Kidney (tissue), 14 donors: Measurements from ENCODE around the gene TCTN1. TPM values are rescaled to one million over a fixed set of nuclear protein-coding genes. Genes with fewer than 3 reads are reported as not detected.

ENCODE experiments used
- DNase-seq, 5 donors: peaks; one replicate each; pipeline ENCODE4 v3.0.0-alpha.2; 2013 to 2020
- FAIRE-seq: peaks from 2 replicates; lab custom pipeline; 2012; peaks lifted over from hg19 to GRCh38; lab: Jason Lieb, UNC
- H3K27ac ChIP-seq, 2 donors: one replicate each; pipeline ENCODE4 v1.7.0; 2013; ENCODE audit warnings: low read depth in 2 of 2, low read length in 2 of 2, inconsistent platforms in 1 of 2
- H3K27me3 ChIP-seq: one replicate; pipeline ENCODE4 v1.7.1; 2013; ENCODE audit warnings: low read length, inconsistent platforms; ENCODE audit not compliant: control insufficient read depth, insufficient read depth
- H3K36me3 ChIP-seq, 3 donors: one replicate each; pipeline versions ENCODE4 v1.7.0 to v1.7.1; 2013; ENCODE audit warnings: low read length in 3 of 3, control low read depth in 1 of 3, inconsistent platforms in 1 of 3; ENCODE audit not compliant: insufficient read depth in 3 of 3, control insufficient read depth in 2 of 3
- H3K4me1 ChIP-seq, 3 donors: one replicate each; pipeline versions ENCODE4 v1.7.0 to v1.7.1; 2013; ENCODE audit warnings: low read length in 3 of 3, inconsistent platforms in 1 of 3, low read depth in 1 of 3; ENCODE audit not compliant: control insufficient read depth in 2 of 3, insufficient read depth in 2 of 3
- H3K4me3 ChIP-seq, 3 donors: one replicate each; pipeline versions ENCODE4 v1.7.0 to v1.8.1; 2013; ENCODE audit warnings: low read length in 3 of 3, control low read depth in 1 of 3, inconsistent platforms in 1 of 3
- H3K9ac ChIP-seq, 3 donors: one replicate each; pipeline versions ENCODE4 v1.7.0 to v1.7.1; 2013; ENCODE audit warnings: low read length in 3 of 3, control low read depth in 1 of 3, inconsistent platforms in 1 of 3
- H3K9me3 ChIP-seq, 3 donors: one replicate each; pipeline versions ENCODE4 v1.7.0 to v1.7.1; 2013; ENCODE audit warnings: low read length in 3 of 3, control low read depth in 1 of 3, inconsistent platforms in 1 of 3; ENCODE audit not compliant: control insufficient read depth in 2 of 3, insufficient read depth in 1 of 3
- CTCF ChIP-seq: IDR thresholded peaks from 3 replicates; pipeline ENCODE4 v1.5.1; 2012; ENCODE audit warnings: mild to moderate bottlenecking, moderate library complexity, borderline replicate concordance; ENCODE audit not compliant: insufficient read depth; ENCODE audit errors: extremely low read depth
- intact Hi-C: fragments of 100-400 bp; cut with DNase I; formaldehyde crosslinking; loops from one replicate; pipeline ENCODE4 v1.11.1; 2022
- polyA plus RNA-seq: library from polyadenylated mRNA; stranded (reverse); fragments of 350-450 nt; fragmentation: Illumina TruSeq; extraction: RNeasy Lipid Tissue Mini Kit (QIAGEN cat#74804); gene quantifications from one replicate; pipeline ENCODE4 v1.2.3, GENCODE V29; 2014; ENCODE audit warnings: low read depth, low replicate concordance; ENCODE audit not compliant: insufficient read depth
- total RNA-seq: library from RNA; stranded (reverse); fragmentation: NEBNext Ultra II Directional; extraction: Animal tissue kit (Norgen Biotek cat#: 25700); gene quantifications from one replicate; pipeline ENCODE4 v1.2.1, GENCODE V29; 2021
- donor health status: control.
- donor health status: control.
- donor health status: control.
- donor health status: control.
- donor health status: control.
- donor health status: DM: yes; HTN: yes; CAD: no.
- donor health status: Normal renal cell carcinoma (clear cell type).

TCTN1 gene
- total and polyA plus RNA-seq, 2 donors from 2014 or later = 71.2 to 76.9 TPM

GRCh38 chr12:110679201-110679600, 65.3 kb downstream of the TCTN1 start:
- intact Hi-C loops = no loop called here
- FAIRE-seq = no peak
- Histone ChIP-seq H3K36me3 (no peaks in the 10 kb centered on the region), H3K9ac (no peak overlapping the region), H3K27ac (no peak overlapping the region), H3K9me3 (no peaks in the 10 kb centered on the region), H3K4me3 (no peak overlapping the region), H3K27me3 (no peaks in the 10 kb centered on the region), H3K4me1 (peaks cover 0 to 3% (median 0%) of the 10 kb centered on the region in 3 donors)
- TF ChIP-seq CTCF = no peak
- peak in 1 of 5 donors; percentile 23 for DNase-seq

- Histone ChIP-seq H3K9ac (no peak overlapping the region), H3K4me1 (peaks cover 0 to 3% (median 0%) of the 10 kb centered on the region in 3 donors), H3K9me3 (no peaks in the 10 kb centered on the region), H3K4me3 (no peak overlapping the region), H3K27ac (no peak overlapping the region), H3K36me3 (no peaks in the 10 kb centered on the region), H3K27me3 (no peaks in the 10 kb centered on the region)
- FAIRE-seq = no peak
- no peak for TF ChIP-seq CTCF
- DNase-seq = peak in 1 of 5 donors; percentile 14
- intact Hi-C loops = no loop called here
These were observed 66.1 kb downstream of the TCTN1 start for GRCh38 chr12:110680032-110680431.

GRCh38 chr12:110683888-110684287, 70.0 kb downstream of the TCTN1 start:
- H3K9ac ChIP-seq = no peak overlapping the region
- H3K4me3 ChIP-seq = no peak overlapping the region
- no peak overlapping the region for H3K27ac ChIP-seq
- no peak for TF ChIP-seq CTCF
- H3K4me1 ChIP-seq = peaks cover 0 to 7% (median 6%) of the 10 kb centered on the region in 3 donors
- FAIRE-seq (no peak), DNase-seq (no peak)
- H3K27me3 ChIP-seq = no peaks in the 10 kb centered on the region
- intact Hi-C loops = no loop called here
- no peaks in the 10 kb centered on the region for H3K36me3 ChIP-seq
- peaks cover 0 to 3% (median 0%) of the 10 kb centered on the region in 3 donors for H3K9me3 ChIP-seq

DNA sequence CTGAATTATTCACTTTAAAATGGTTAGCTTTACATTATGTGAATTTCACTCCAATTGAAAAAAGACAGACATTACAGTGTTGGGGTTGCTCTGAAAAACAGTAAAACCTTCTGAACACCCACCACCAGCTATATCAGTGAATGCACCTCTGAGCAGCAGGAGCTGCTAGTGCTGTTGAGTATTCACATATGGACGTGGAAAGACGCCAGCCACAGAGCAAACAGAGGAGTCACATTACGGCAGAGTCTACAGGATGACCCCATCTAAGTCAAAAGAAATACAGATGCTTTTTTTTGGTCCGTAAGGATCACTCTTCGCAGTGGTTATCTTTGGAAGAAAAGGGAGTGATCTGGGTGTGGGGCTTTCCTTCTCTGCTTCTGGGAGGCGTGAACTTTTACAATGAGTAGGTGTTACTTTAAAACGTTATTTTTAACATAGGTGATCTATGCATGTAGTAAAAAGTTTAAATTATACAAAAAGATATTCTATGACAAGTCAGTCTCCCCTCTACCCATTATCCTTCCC, 70.4 kb downstream of the TCTN1 start:
- Histone ChIP-seq H3K9me3 (peaks cover 0 to 3% (median 0%) of the 10 kb centered on the region in 3 donors), H3K36me3 (no peaks in the 10 kb centered on the region), H3K4me3 (no peak overlapping the region), H3K9ac (no peak overlapping the region), H3K27me3 (no peaks in the 10 kb centered on the region), H3K27ac (no peak overlapping the region), H3K4me1 (peaks cover 0 to 7% (median 6%) of the 10 kb centered on the region in 3 donors)
- intact Hi-C loops = no loop called here
- FAIRE-seq (no peak), DNase-seq (peak in 1 of 5 donors; percentile 26)
- no peak for TF ChIP-seq CTCF
